GM19467 (cell line): ENCODE results near the gene ZNF32.

Experiments
- ATAC-seq: cut with Tn5 transposase; IDR thresholded peaks from one replicate; pipeline ENCODE4 v1.9.1; 2021; ENCODE audit warnings: mild to moderate bottlenecking, moderate library complexity; ENCODE audit not compliant: unreplicated experiment

Gene ZNF32

GRCh38 chr10:43648398-43649184 lies at the start of gene ZNF32:
Gene ZNF32 (minus strand): TSS chr10:43648881. CDS start chr10:43646133, 2,748 bp downstream.
- ATAC-seq, result peak; percentile 99

- no peak for ATAC-seq
These were observed 49.5 kb upstream of the ZNF32 start for GRCh38 chr10:43698156-43698555.

GRCh38 chr10:43696909-43697483 lies 48.3 kb upstream of the ZNF32 start:
- ATAC-seq, result no peak

GRCh38 chr10:43695730-43696129 lies 47.0 kb upstream of the ZNF32 start:
- no peak for ATAC-seq

- ATAC-seq, result no peak
These were observed 46.6 kb upstream of the ZNF32 start for GRCh38 chr10:43695321-43695720.

GRCh38 chr10:43694526-43694925 lies 45.8 kb upstream of the ZNF32 start:
- ATAC-seq, result no peak

- ATAC-seq, result no peak
These were observed 44.9 kb upstream of the ZNF32 start for GRCh38 chr10:43693602-43694001.

- ATAC-seq, result no peak
These were observed 43.6 kb upstream of the ZNF32 start for GRCh38 chr10:43692051-43692825.

- no peak for ATAC-seq
These were observed 42.8 kb upstream of the ZNF32 start for GRCh38 chr10:43691485-43691884.

GRCh38 chr10:43689955-43690771 lies 41.5 kb upstream of the ZNF32 start:
- ATAC-seq, result peak; percentile 98

- no peak for ATAC-seq
These were observed 40.9 kb upstream of the ZNF32 start for GRCh38 chr10:43689618-43689954.

- no peak for ATAC-seq
These were observed 40.4 kb upstream of the ZNF32 start for GRCh38 chr10:43689007-43689491.

GRCh38 chr10:43688348-43688892 lies 39.7 kb upstream of the ZNF32 start:
- no peak for ATAC-seq

GRCh38 chr10:43687373-43687772 lies 38.7 kb upstream of the ZNF32 start:
- ATAC-seq, result no peak

GRCh38 chr10:43686414-43686813 lies 37.7 kb upstream of the ZNF32 start:
- ATAC-seq, result no peak

GRCh38 chr10:43685744-43686143 lies 37.1 kb upstream of the ZNF32 start:
- ATAC-seq, result no peak

GRCh38 chr10:43684292-43684559 lies 35.5 kb upstream of the ZNF32 start:
- ATAC-seq, result no peak

GRCh38 chr10:43683451-43684291 lies 35.0 kb upstream of the ZNF32 start:
- no peak for ATAC-seq

- ATAC-seq, result no peak
These were observed 34.3 kb upstream of the ZNF32 start for GRCh38 chr10:43682956-43683355.

GRCh38 chr10:43681721-43682120 lies 33.0 kb upstream of the ZNF32 start:
- ATAC-seq, result no peak
